ENCODE measurements around the gene TMTC1.

The TMTC1 gene

DNA sequence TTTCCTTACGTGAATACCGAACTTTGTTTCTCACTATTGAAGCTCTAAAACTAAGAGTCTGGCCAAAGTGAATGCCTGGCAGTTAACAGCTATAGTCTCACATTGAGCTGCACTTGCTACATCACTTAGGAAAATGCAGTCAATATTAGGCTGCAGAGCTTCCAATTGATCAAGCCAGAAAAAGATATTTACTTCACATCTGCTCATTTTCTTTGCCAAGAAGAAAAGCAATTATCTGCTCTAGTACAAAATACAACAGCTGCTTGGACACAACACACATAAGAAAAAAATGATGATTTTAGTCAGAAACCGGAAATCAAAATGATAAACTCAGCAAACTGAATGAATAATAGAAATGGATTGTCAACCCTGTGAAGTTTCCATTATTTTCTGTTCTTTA, 45.4 kb downstream of the TMTC1 start:
- no peak for DNase-seq

DNA sequence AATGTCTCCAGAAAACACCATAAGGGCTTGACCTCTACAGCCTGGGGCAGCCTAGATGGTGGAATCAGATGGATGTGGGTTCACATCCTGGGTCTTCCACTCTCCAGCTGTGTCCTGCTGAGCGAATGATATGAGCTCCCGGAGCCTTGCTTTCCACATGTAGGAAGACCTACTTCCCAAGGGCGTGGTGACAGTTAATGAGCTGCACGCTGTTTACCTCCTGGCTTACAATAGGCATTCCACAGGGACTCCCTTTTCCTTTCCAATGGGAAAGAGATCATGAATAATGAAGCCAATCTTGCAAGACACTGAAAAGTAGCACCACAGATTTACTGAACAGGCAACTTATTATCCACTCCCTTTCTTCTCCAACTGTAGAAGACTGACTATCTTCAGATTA, 46.1 kb downstream of the TMTC1 start:
- no peak for DNase-seq

DNA sequence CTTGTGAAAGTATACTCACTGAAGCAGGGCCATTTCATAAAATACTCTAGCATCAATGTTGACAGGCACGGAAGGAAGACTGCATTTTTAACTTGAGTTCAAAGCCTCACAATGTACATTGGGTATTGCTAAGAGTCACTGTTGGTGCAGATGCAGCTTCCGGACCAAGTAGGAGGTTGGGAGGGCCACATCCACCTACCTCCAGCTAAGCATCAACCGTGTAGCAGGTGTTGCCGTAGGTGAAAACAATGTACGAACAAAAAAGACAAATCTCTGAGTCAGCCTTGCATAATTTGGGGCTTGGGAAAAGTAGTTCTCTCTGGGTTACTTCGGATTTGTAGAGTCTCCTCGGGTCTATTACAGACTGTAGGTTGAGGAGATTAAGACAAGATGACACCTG, 48.1 kb downstream of the TMTC1 start:
- DNase-seq: no peak

DNA sequence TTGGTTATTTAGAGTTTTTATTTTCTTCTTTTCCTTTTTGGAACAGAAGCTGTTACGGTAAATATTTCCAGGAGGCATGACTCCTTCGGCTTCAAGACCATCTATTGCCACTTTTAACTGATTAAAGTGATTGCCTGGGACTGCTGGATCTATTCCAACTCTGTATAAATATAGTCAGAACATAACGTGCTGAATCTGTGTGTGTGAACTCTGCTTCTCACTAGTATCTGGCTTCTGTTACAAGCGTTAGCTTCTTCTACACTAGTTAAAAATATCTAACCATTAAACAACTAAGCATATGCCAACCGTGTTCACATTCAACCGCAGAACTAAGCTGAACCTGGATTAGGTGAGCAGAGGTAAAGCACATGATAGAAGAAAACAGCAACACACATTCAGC, 49.0 kb downstream of the TMTC1 start:
- no peak for DNase-seq

DNA sequence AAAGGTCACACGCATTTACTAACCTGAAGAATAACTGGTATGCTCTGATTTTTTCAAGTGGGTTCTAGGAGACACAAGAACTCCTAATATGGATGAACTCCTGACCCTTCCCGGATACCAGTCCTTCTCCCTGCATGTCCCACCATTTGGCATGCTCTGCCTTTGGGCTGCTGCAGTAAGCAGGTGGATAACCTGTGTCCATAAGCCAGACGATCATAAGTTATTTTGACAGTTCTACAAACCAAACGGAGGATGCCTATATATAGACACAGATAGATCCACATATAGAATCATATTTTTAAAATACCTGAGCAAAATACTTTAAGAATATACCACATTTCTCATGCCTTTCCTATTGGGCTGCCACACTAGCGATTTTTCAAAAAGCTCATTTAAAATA, 49.4 kb downstream of the TMTC1 start:
- no peak for DNase-seq

DNA sequence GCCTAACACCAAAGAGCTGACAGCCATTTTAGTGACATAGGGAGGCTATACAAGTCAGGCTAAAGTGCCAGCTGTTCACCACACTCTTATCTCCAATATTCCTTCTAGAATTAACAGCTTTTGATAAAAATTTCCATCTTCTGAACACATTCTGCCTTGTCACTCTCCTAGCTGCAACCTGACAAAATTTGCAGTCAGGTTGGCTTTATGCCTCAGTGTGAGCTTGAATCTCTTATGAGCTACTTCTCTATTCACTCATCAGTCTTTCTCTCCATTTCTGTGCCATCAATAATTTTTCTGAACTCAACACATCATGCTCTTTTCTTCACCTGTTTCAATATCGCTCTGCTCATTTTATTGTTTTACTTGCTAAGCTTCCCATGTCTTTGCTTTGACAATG, 50.2 kb downstream of the TMTC1 start:
- DNase-seq: no peak

DNA sequence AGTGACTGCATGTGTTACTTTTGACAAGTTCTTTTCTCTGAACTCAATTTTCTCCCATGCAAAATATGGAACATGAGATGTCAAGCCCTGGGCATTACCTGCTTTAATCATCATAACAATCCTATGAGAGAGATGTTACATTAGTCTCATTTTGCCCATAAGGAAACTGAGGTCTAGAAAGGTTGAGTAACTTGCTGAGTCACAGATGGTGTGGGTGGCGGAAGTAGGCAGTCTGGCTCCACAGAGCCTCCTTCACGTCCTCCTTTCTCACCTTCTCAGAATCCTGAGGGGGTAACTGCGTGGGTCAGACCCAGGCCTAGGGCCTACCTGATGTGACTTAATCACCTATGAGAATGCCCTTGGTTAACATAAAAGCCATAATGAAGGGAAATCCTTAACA, 50.7 kb downstream of the TMTC1 start:
- no peak for DNase-seq

DNA sequence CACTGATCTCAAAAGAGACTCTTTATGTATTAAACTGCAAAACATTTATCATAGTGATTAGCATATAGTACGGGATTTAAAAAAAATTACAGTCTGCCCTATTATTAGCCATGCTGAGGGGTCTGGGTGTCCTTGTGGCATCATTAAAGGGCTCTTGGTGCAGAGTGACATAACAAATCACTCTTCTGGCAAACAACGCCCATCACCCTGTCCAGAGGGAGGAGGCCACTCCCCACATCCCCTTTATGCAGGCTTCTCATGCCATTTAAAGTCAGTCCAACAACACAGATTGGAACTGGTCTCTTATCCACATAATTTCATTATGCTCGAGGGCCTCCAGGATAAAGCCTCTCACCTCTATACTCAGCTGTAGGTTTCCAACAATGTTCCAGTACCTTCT, 51.1 kb downstream of the TMTC1 start:
- no peak for DNase-seq

DNA sequence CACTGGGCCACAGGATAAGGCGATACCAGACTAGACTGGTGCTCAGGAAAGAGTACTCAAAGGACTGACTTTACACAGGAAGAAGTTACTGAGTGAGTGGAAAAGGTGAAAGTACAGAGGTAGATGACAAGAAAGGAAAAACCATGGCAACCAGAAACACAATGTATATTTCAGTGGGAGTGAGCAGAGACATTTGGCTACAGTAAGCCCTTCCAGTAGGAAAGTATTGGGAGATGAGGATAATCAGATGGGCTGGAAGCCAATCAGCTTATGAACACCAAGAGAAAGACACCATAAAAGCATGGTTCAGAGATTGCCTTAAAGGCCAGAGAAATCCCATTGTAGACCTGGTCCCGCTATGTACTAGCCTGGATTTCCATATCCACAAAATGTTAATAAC, 51.6 kb downstream of the TMTC1 start:
- DNase-seq: peak; percentile 20

DNA sequence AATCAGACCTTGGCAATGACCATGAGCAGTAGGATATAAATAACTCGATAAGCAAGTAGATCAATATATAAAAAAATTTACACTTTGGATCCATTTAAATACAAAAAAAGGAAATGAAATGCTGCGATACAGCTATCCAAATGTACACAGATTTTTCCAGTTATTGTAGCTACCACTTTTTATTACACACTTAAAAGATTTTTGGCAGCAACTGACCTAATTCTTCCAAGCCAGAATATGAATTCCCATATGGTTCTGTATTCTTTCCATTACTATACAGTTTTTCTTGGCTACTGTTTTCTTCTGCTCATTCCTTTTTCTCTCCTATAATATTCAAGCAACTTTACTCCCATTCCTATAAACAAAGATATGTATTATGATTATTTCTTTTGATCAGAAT, 52.2 kb downstream of the TMTC1 start:
- DNase-seq: no peak

DNA sequence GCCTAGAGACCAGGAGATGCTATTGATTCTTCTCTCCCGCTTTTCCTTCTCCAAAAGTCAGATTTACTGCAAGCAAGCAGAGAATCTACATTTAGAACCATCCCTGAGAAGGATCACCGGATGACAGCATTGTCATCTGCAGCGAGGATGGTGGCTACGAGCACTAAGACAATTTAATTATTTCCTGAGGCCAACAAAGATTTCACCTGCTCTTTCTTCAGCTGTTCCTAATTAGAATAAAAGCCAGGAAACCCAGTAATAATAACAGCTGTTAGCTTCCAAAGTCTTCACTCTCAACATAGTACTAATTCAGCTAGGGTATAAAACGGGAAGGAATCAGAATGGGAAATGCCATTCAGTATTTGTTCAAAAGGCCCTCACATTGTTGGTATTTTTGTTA, 53.3 kb downstream of the TMTC1 start:
- no peak for DNase-seq

DNA sequence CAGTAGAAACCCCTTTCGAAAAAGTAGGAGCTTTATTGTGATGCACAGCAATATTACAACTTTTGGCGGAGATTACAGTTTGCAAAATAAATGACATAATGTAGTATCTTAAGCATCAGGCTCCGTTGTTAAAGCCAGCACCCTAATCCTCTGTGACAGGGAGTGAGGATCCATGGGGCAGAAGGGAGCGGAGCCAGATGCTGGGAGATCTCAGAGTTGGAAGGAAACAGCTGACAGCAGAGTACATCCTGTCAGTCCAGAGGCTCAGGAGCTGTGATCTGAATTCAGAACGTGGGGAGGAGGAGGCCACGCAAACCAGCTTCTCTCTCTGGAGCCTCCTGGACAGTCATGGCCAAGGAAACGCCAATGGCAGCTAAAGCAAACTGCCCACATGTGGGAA, 55.7 kb downstream of the TMTC1 start:
- DNase-seq: no peak

DNA sequence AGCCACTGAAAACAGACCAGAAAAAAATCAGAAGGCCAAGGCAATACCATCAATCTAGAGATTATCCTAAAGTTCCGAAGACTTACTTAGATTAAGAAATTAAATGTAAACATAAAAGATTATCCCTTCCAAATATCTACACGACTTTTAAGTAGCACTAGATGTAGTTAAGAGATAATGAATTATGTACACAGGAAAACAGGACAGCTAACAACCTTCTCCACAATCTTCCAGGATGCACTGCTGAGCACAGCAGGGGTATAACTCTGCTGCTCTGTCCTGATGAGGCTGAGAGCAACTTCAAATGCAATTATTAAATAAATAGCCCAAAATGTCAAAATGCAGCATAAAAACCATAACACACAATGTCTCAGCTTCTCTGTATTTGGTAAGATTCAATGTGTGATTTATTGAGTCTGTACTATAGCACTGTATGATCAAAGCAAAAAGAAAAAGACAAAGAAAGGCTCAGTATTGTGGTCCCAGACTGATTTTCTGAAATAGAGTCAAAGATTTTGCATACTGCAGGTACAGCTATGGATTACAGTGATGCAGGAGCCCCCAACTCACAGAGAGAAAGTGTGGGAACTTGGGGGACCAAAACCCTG, 56.9 kb downstream of the TMTC1 start:
- no peak for DNase-seq

DNA sequence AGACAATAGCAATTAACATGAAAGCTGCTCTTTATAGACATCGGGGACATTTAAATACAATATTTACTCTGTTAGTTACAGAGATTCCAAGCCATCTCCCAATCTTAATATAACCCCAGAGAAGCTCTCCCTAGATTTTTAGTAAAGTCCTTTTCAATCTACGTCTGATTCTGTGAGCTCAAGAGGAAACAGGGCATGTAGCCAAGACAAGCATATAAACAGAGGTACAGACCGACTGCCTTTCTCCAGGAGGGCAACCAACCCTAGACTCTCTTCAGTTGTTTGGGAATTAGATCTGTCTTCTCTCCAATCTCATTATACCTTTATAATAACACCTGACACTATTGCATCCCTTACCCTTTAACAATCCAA, 57.4 kb downstream of the TMTC1 start:
- DNase-seq: no peak

DNA sequence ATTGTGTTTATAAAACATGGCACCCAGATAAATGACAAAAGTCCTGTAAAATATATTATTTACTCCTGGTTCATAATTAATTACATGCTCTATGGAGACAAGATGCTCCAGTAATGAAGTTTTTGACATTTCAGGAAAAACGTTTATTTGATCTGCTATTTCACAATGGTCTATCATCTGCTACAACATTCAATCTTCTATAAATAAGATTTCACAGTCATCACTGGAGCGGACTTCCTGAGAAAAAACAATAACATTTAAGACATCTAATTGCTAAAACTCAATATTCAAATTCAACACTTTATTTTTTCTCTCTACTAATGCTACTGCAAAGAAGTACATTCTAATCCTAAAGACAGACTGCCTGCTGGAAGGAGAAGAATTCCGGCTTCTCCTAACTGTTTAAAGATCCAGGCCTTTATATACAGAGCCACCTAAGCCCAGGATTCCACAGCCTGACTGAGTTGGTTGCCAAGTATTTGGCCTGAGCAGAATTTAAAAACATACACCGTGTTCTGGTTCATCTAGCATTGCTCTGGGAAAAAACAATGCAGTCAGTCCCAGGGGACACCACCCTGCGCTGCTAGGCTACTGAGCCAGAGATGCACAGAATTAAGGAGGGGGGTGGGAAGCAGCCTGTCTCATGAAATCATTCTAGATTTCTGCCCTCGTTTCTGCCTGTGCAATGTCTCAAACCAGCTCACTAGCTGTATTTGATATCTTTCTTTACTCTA, 58.0 kb downstream of the TMTC1 start:
- no peak for DNase-seq

DNA sequence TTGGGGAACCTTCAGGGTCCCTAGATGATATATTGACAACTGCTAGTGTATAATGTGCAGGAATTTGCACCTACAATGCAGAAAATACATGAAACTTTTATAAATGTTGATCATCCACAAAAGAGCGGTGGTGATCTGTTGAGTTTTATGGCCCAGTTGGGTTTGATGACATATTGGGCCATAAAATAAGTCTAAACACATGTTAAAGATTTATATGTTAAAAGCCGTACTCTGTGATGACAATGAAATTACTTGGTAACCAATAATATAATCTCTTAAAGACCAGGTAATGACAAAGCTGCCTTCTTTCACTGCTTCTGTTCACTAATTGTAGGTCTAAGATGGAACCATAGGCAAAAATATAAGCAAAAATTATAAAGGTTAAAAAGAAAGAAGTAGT, 61.6 kb downstream of the TMTC1 start:
- no peak for DNase-seq

DNA sequence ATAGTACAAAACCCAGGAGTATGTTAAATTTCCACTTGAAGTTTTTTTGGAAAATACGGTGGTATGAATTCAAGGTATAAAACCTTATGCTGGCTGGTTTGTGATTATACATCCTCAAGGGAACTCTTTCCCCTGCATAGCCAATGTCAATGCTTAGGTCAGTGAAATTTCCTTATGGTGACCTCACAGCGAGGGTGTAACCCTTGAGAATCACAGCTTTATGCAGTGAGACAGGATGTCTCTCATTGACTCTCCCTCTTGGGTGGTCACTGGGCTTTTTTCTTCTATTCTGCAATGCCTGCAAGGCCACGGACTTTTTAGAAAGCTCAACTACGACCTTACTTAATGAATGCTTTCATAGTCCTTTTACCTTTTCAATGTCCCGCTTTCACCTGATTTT, 64.4 kb downstream of the TMTC1 start:
- DNase-seq: no peak

DNA sequence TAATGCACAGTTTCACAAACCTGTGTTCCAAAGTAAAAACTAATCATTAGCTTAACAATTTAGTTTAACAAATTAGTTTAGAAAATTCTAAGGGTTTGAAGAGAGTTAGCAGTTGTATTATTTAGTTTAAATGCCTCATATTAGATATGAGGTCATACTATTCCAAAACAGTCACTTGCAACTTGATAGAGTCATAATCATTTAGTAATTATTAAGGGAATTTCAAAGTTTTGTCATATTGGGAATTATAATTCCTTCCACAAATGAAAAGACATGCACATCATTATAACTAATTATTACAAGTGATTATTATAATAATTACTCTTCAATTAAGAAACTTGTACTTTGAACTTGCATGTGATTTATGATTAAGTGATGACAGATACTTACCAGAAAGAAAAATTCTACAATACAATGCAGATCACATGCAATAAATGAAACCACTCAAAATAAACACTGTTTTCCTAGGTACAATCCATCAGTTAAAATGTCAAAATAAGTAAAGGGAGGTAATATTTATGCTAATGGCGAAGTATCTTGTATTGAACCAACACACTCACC, 66.1 kb downstream of the TMTC1 start:
- no peak for DNase-seq

DNA sequence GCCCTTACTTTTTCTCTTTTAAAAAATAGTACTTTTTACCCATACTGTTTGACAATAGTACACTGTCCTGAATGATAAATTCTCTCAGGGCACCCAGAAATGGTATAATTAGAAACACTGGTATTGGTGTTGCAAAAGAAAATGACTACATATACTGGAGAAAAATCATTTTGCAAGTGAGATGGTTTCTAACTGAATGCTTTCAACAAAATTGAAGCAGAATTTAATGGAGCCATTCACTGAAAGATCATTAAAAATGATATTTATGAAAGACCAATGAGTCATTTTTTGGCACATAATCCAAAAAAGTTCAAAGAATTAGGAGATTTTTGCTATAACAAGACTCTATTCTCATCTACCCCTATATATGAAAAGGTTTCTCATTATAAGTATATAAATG, 68.8 kb downstream of the TMTC1 start:
- no peak for DNase-seq

DNA sequence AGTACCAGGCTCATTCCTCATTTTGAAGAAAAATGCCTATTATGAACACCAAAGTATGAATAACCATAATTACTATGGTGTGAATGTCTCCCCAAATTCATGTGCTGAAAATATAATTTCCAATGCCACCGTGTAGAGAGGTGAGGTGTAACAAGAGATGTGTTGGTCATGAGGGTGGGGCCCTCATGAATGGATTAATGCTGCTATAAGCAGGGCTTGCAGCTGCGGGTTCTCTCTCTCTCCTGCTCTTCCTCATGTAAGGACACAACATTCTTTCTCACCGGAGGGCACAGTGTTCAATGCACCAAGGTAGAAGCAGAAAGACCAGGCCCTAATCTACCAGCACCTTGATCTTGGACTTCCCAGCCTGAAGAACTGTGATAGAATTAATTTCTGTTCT, 70.0 kb downstream of the TMTC1 start:
- no peak for DNase-seq

DNA sequence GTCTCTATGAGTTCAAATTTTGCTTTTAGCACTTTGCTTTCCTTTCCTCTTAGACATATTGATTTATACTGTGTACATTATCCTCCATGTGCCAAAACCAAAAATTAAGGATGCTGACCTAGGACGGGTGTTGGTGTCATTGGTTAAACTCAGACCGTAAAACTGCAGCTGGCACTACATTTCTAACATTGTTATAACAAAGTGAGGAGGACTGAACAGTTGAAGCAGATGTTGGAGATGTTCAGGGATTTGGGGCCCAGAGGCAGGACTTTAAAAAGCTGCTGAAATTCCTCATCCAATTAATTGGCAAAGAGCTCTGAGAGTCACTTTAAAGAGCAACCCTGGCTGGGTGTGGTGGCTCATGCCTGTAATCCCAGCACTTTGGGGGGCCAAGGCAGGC, 72.4 kb downstream of the TMTC1 start:
- no peak for DNase-seq

DNA sequence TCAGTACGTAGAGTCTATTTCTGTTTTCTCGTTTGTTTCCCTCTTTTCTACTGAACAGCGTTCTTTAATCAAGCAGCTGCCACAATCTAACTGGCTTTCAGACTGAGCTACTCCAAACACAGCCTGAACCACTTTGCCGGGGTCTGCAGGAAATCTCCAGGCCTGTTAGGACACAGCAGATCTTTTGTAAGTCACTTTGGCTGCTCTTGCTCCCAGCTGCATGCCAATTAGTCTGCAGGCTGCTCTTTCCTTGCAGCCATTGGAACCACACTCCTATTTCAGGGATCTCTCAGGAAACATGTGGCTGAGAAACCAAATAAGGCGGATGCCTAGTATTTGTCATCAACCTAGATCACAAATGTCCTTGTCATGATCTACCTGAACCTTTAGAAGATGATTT, 73.6 kb downstream of the TMTC1 start:
- DNase-seq: no peak

DNA sequence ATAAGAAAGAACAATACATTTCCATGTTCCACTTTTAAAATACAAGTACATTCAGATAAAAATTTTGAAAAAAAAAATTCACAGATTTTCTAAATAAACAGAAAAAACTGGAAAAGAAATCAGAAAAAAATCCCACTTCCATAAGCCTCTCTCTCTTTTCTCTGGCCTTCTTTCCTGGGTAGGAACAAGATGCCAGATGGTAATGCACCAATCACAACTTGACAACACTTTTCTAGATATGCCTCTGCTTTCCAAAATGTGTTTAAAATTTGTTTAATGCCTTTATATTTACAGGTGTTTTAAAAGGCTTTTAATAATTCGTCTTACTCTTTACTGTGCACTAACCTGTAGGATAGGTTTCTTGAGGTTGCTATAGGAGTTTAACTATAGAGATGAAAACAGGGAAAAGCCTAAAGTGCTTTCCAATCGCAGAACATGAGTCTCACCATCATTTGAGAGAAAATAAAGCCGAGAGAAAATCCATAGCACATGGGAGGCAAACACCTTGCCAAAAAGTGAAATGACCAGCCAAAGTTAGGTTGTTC, 74.2 kb downstream of the TMTC1 start:
- DNase-seq: no peak

DNA sequence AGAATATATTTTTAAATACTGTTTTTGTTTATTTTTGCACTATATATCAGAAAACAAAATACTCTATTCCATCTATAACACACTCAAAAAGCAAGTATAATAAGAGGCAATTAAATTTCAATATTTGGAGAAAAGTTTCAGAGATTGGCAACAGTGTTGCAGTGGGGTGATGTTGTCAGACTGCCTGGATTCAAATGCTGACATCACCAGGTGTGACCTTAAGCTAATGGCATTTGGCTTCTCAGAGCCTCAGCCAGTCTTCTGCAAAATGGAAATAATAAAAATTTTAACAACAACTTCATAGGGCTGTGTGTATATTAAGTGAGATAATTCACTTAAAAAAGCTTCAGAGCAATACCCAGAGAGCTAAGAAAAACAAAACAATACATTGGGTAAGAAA, 74.7 kb downstream of the TMTC1 start:
- DNase-seq: no peak

DNA sequence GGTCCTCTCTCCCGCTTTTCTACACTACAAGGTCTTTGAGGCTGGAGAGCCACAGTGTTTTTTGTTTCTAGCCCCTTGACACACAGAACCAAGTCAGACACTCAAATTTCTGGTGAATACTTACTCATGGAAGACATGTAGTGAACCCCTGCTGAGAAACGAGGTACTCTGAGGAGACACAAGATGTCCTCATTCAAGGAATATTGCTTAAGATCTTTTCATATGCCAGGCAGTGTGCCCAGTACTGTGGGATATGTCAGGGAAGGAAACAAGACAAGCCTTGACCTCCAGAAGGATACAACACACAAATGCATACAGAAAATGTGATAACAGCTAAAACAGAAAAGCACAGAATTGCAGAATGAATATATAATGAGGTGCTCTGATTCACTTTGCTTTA, 75.9 kb downstream of the TMTC1 start:
- DNase-seq: no peak

Measured in NCI-H226 (cell line).